ENCODE data around the gene GAST. TPM values are rescaled to one million over a fixed set of nuclear protein-coding genes. Genes with fewer than 3 reads are reported as not detected.

Gene GAST
- total RNA-seq, 1 experiment from 2014 or later = not detected

GRCh38 chr17:41717408-41718286 is 5.5 kb downstream of the GAST start:
- ChIA-PET POLR2A (ENCODE audit: unreplicated experiment) (interaction anchor here (0.5 to 0.7 kb wide), 2 partner anchors 55 to 95 kb away, joined by 3 to 5 read pairs; no protein-coding TSS in a partner anchor), CTCF (interaction anchor here (0.7 to 1.4 kb wide), 3 partner anchors 22 to 831 kb away, joined by 3 to 4 read pairs (median 3); no protein-coding TSS in a partner anchor)
- DNase-seq = peak; percentile 57
- peak; percentile 83 for ATAC-seq
- no TSS peak for BruUV-seq (replicated peaks)
- Histone ChIP-seq H3K9me2 (replicated peaks; ENCODE audit: low read length) (no peaks in the 10 kb centered on the region), H2AFZ (ENCODE audit: low read length) (peak overlapping the region; percentile 55), H3K9ac (ENCODE audit: low read length) (no peak overlapping the region), H3K27ac (ENCODE audit: low read length) (no peak overlapping the region), H3K4me1 (ENCODE audit: insufficient read depth, low read length) (peaks cover 13% of the 10 kb centered on the region), H4K20me1 (ENCODE audit: low read length) (no peaks in the 10 kb centered on the region), H3K36me3 (ENCODE audit: low read depth, low read length) (no peaks in the 10 kb centered on the region), H3K9me3 (ENCODE audit: low read length) (no peaks in the 10 kb centered on the region), H3K4me2 (ENCODE audit: low read length) (peak overlapping the region; percentile 67), H3K4me3 (ENCODE audit: low read length) (peak overlapping the region; percentile 35), H3K27me3 (ENCODE audit: low read length) (no peaks in the 10 kb centered on the region), H3F3A (ENCODE audit: low read length, unreplicated experiment) (no peaks in the 10 kb centered on the region), H3K79me2 (ENCODE audit: low read length) (no peaks in the 10 kb centered on the region)
- TF ChIP-seq EZH2phosphoT487 (IDR thresholded peaks at IDR 0.05; ENCODE audit: borderline replicate concordance, low read length) = no peak
- TF ChIP-seq EZH2 (IDR thresholded peaks at IDR 0.05; ENCODE audit: low read length, unreplicated experiment) = no peak
- no peak for TF ChIP-seq CTCF (conservative IDR thresholded peaks at IDR 0.05; ENCODE audit: low read depth, low read length)
- intact Hi-C loops (cut with micrococcal nuclease) = no loop called here

- no peaks in the 10 kb centered on the region for H3K27me3 ChIP-seq (ENCODE audit: low read length)
- ATAC-seq = no peak; the same call in 1 of the 2 replicates
- peak overlapping the region; percentile 35 for H3K4me3 ChIP-seq (ENCODE audit: low read length)
- H3K27ac ChIP-seq (ENCODE audit: low read length) = no peak overlapping the region
- H3K79me2 ChIP-seq (ENCODE audit: low read length) = no peaks in the 10 kb centered on the region
- H3F3A ChIP-seq (ENCODE audit: low read length, unreplicated experiment) = no peaks in the 10 kb centered on the region
- H3K9me3 ChIP-seq (ENCODE audit: low read length) = no peaks in the 10 kb centered on the region
- no peak for TF ChIP-seq EZH2phosphoT487 (IDR thresholded peaks at IDR 0.05; ENCODE audit: borderline replicate concordance, low read length)
- TF ChIP-seq CTCF (conservative IDR thresholded peaks at IDR 0.05; ENCODE audit: low read depth, low read length) = no peak
- no peak for TF ChIP-seq EZH2 (IDR thresholded peaks at IDR 0.05; ENCODE audit: low read length, unreplicated experiment)
- peaks cover 13% of the 10 kb centered on the region for H3K4me1 ChIP-seq (ENCODE audit: insufficient read depth, low read length)
- POLR2A ChIA-PET (ENCODE audit: unreplicated experiment) = interaction anchor here (0.5 to 0.7 kb wide), 2 partner anchors 56 to 94 kb away, joined by 3 to 5 read pairs; no protein-coding TSS in a partner anchor
- no peak for DNase-seq
- H3K9ac ChIP-seq (ENCODE audit: low read length) = no peak overlapping the region
- H3K9me2 ChIP-seq (replicated peaks; ENCODE audit: low read length) = no peaks in the 10 kb centered on the region
- peak overlapping the region; percentile 67 for H3K4me2 ChIP-seq (ENCODE audit: low read length)
- intact Hi-C loops (cut with micrococcal nuclease) = no loop called here
- no peaks in the 10 kb centered on the region for H3K36me3 ChIP-seq (ENCODE audit: low read depth, low read length)
- CTCF ChIA-PET = interaction anchor here (0.7 to 1.4 kb wide), 3 partner anchors 22 to 830 kb away, joined by 3 to 4 read pairs (median 3); no protein-coding TSS in a partner anchor
- no TSS peak for BruUV-seq (replicated peaks)
- H2AFZ ChIP-seq (ENCODE audit: low read length) = peak overlapping the region; percentile 55
- H4K20me1 ChIP-seq (ENCODE audit: low read length) = no peaks in the 10 kb centered on the region
These were observed 6.1 kb downstream of the GAST start for GRCh38 chr17:41718287-41718645.

GRCh38 chr17:41722231-41722630 is 10.1 kb downstream of the GAST start:
- H3F3A ChIP-seq (ENCODE audit: low read length, unreplicated experiment) = no peaks in the 10 kb centered on the region
- no peaks in the 10 kb centered on the region for H3K9me3 ChIP-seq (ENCODE audit: low read length)
- DNase-seq (no peak), ATAC-seq (no peak)
- H4K20me1 ChIP-seq (ENCODE audit: low read length) = no peaks in the 10 kb centered on the region
- ChIA-PET CTCF (no interaction called here), POLR2A (ENCODE audit: unreplicated experiment) (no interaction called here)
- H3K4me3 ChIP-seq (ENCODE audit: low read length) = no peak overlapping the region
- H3K79me2 ChIP-seq (ENCODE audit: low read length) = no peaks in the 10 kb centered on the region
- H3K36me3 ChIP-seq (ENCODE audit: low read depth, low read length) = no peaks in the 10 kb centered on the region
- peaks cover 13% of the 10 kb centered on the region for H3K4me1 ChIP-seq (ENCODE audit: insufficient read depth, low read length)
- intact Hi-C loops (cut with micrococcal nuclease) = no loop called here
- no TSS peak for BruUV-seq (replicated peaks)
- no peak overlapping the region for H3K9ac ChIP-seq (ENCODE audit: low read length)
- H2AFZ ChIP-seq (ENCODE audit: low read length) = no peak overlapping the region
- H3K27ac ChIP-seq (ENCODE audit: low read length) = no peak overlapping the region
- H3K27me3 ChIP-seq (ENCODE audit: low read length) = no peaks in the 10 kb centered on the region
- no peaks in the 10 kb centered on the region for H3K9me2 ChIP-seq (replicated peaks; ENCODE audit: low read length)
- H3K4me2 ChIP-seq (ENCODE audit: low read length) = no peak overlapping the region
- TF ChIP-seq EZH2 (IDR thresholded peaks at IDR 0.05; ENCODE audit: low read length, unreplicated experiment) (no peak), EZH2phosphoT487 (IDR thresholded peaks at IDR 0.05; ENCODE audit: borderline replicate concordance, low read length) (no peak), CTCF (conservative IDR thresholded peaks at IDR 0.05; ENCODE audit: low read depth, low read length) (no peak)
